Choroid plexus epithelial cell (primary cell): ENCODE measurements around the gene HRK.

Source experiments
- DNase-seq: peaks from one replicate; pipeline ENCODE4 v3.0.0-alpha.2; 2010; ENCODE audit warnings: low read depth
- H3K4me3 ChIP-seq: 2 replicates; pipeline ENCODE4 v1.5.1; 2011; ENCODE audit warnings: low read depth, mild to moderate bottlenecking, control low read depth, low read length, moderate library complexity
- CTCF ChIP-seq: conservative IDR thresholded peaks from 2 replicates; pipeline ENCODE4 v1.5.1; 2011; ENCODE audit warnings: low read depth, mild to moderate bottlenecking, control low read depth, inconsistent platforms, low read length, moderate library complexity

The HRK gene

GRCh38 chr12:116856729-116857128, 24.5 kb downstream of the HRK start:
- H3K4me3 ChIP-seq: no peak overlapping the region
- TF ChIP-seq CTCF: no peak
- no peak for DNase-seq

- H3K4me3 ChIP-seq: no peak overlapping the region
- TF ChIP-seq CTCF: no peak
- no peak for DNase-seq
Measured at GRCh38 chr12:116855744-116856470, 25.3 kb downstream of the HRK start.

GRCh38 chr12:116853507-116853906, 27.7 kb downstream of the HRK start:
- no peak overlapping the region for H3K4me3 ChIP-seq
- no peak for DNase-seq
- TF ChIP-seq CTCF: no peak

- H3K4me3 ChIP-seq: no peak overlapping the region
- no peak for DNase-seq
- no peak for TF ChIP-seq CTCF
Measured at GRCh38 chr12:116852303-116852702, 28.9 kb downstream of the HRK start.

- TF ChIP-seq CTCF: no peak
- DNase-seq: no peak
- H3K4me3 ChIP-seq: no peak overlapping the region
Measured at GRCh38 chr12:116849216-116849615, 32.0 kb downstream of the HRK start.

GRCh38 chr12:116843085-116843484, 38.2 kb downstream of the HRK start:
- no peak overlapping the region for H3K4me3 ChIP-seq
- DNase-seq: no peak

More at GRCh38 chr12:116843085-116843484, 38.2 kb downstream of the HRK start:
- no peak for TF ChIP-seq CTCF
